Measurements from ENCODE around the gene PDPK1.

Gene PDPK1

GRCh38 chr16:2501946-2502895, 35.6 kb upstream of the PDPK1 start:
- peaks cover 6% of the 10 kb centered on the region for H3K36me3 ChIP-seq (replicated peaks)
- no peak overlapping the region for H3K4me3 ChIP-seq (ENCODE audit: low read depth, low read length)
- no peak for DNase-seq
- TF ChIP-seq, protein P1, sequence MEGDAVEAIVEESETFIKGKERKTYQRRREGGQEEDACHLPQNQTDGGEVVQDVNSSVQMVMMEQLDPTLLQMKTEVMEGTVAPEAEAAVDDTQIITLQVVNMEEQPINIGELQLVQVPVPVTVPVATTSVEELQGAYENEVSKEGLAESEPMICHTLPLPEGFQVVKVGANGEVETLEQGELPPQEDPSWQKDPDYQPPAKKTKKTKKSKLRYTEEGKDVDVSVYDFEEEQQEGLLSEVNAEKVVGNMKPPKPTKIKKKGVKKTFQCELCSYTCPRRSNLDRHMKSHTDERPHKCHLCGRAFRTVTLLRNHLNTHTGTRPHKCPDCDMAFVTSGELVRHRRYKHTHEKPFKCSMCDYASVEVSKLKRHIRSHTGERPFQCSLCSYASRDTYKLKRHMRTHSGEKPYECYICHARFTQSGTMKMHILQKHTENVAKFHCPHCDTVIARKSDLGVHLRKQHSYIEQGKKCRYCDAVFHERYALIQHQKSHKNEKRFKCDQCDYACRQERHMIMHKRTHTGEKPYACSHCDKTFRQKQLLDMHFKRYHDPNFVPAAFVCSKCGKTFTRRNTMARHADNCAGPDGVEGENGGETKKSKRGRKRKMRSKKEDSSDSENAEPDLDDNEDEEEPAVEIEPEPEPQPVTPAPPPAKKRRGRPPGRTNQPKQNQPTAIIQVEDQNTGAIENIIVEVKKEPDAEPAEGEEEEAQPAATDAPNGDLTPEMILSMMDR (IDR thresholded peaks at IDR 0.05; ENCODE audit: low read depth, low read length, missing control alignments) = no peak
- in situ Hi-C loops (cut with HindIII; ENCODE audit: low pct_ligation_motif_present, low sequenced_read_pairs) = no loop called here
- no peaks in the 10 kb centered on the region for H3K27me3 ChIP-seq (replicated peaks)
- H3K27ac ChIP-seq = no peak overlapping the region

GRCh38 chr16:2505695-2506094, 32.1 kb upstream of the PDPK1 start:
- DNase-seq = no peak
- H3K27me3 ChIP-seq (replicated peaks) = no peaks in the 10 kb centered on the region
- peaks cover 2% of the 10 kb centered on the region for H3K36me3 ChIP-seq (replicated peaks)
- in situ Hi-C loops (cut with HindIII; ENCODE audit: low pct_ligation_motif_present, low sequenced_read_pairs) = no loop called here
- no peak overlapping the region for H3K4me3 ChIP-seq (ENCODE audit: low read depth, low read length)
- TF ChIP-seq, protein P1 (IDR thresholded peaks at IDR 0.05; ENCODE audit: low read depth, low read length, missing control alignments) = no peak
- H3K27ac ChIP-seq = no peak overlapping the region

- TF ChIP-seq, protein P1 (IDR thresholded peaks at IDR 0.05; ENCODE audit: low read depth, low read length, missing control alignments) = no peak
- Histone ChIP-seq H3K27me3 (replicated peaks) (no peaks in the 10 kb centered on the region), H3K4me3 (ENCODE audit: low read depth, low read length) (no peak overlapping the region), H3K36me3 (replicated peaks) (no peaks in the 10 kb centered on the region), H3K27ac (no peak overlapping the region)
- in situ Hi-C loops (cut with HindIII; ENCODE audit: low pct_ligation_motif_present, low sequenced_read_pairs) = no loop called here
- DNase-seq = no peak
These were observed 30.7 kb upstream of the PDPK1 start for GRCh38 chr16:2507052-2507659.

DNA sequence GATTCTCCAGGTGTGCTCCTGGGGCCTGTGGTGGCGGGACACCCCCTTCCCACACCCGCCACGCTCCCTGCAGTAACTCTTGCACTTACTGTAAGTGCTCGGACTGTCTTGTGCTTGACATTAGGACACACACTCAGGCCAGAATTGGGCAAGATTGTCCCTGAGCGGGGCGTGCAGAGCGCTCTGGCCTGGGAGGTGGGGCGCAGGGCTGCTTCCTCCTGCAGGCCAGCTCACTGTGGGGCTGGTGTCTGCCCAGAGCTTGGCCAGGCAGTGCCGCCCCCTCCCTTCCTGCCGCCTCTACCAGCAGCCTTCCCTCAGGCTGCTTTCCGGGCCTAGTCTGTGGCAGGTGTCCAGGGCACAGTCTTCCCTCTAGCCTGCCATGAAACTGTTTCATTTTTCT, 30.2 kb upstream of the PDPK1 start:
- Histone ChIP-seq H3K27me3 (replicated peaks) (no peaks in the 10 kb centered on the region), H3K36me3 (replicated peaks) (no peaks in the 10 kb centered on the region), H3K4me3 (ENCODE audit: low read depth, low read length) (no peak overlapping the region), H3K27ac (no peak overlapping the region)
- TF ChIP-seq, protein P1 (IDR thresholded peaks at IDR 0.05; ENCODE audit: low read depth, low read length, missing control alignments) = no peak
- DNase-seq = no peak
- in situ Hi-C loops (cut with HindIII; ENCODE audit: low pct_ligation_motif_present, low sequenced_read_pairs) = no loop called here

- no peak overlapping the region for H3K4me3 ChIP-seq (ENCODE audit: low read depth, low read length)
- H3K27me3 ChIP-seq (replicated peaks) = no peaks in the 10 kb centered on the region
- in situ Hi-C loops (cut with HindIII; ENCODE audit: low pct_ligation_motif_present, low sequenced_read_pairs) = no loop called here
- H3K36me3 ChIP-seq (replicated peaks) = peaks cover under 1% of the 10 kb centered on the region
- no peak for DNase-seq
- no peak overlapping the region for H3K27ac ChIP-seq
- TF ChIP-seq, protein P1 (IDR thresholded peaks at IDR 0.05; ENCODE audit: low read depth, low read length, missing control alignments) = no peak
These were observed 29.0 kb upstream of the PDPK1 start for GRCh38 chr16:2508722-2509400.

Measured in brain microvascular endothelial cell (primary cell).